HepG2 (cell line): ENCODE data around the gene AFDN. TPM values are rescaled to one million over a fixed set of nuclear protein-coding genes. Genes with fewer than 3 reads are reported as not detected.

ENCODE experiments used
- HNRNPL ChIP-seq: fragments of 200-400 bp; formaldehyde crosslinking; IDR thresholded peaks from 2 replicates; pipeline ENCODE4 v1.6.1; 2017; ENCODE audit warnings: mild to moderate bottlenecking, low read depth, low read length
- KAT2B ChIP-seq: fragments of 150-350 bp; IDR thresholded peaks from 2 replicates; pipeline ENCODE4 v1.6.1; 2014; ENCODE audit warnings: low read depth, low read length, borderline replicate concordance
- KDM5B ChIP-seq: sonication (generic); formaldehyde crosslinking; IDR thresholded peaks from 2 replicates; pipeline ENCODE4 v1.4.0; 2020; ENCODE audit warnings: missing genetic modification reagents, mild to moderate bottlenecking, borderline replicate concordance
- LBX2 ChIP-seq: sonication (generic); formaldehyde crosslinking; IDR thresholded peaks from 2 replicates; pipeline ENCODE4 v1.5.0; 2020; ENCODE audit warnings: missing genetic modification reagents, mild to moderate bottlenecking, borderline replicate concordance
- PTBP1 ChIP-seq: fragments of 200-400 bp; formaldehyde crosslinking; IDR thresholded peaks from 2 replicates; pipeline ENCODE4 v1.6.1; 2018; ENCODE audit warnings: low read length, low read depth; ENCODE audit not compliant: poor library complexity, severe bottlenecking
- SETDB1 ChIP-seq: sonication (generic); formaldehyde crosslinking; IDR thresholded peaks from 2 replicates; pipeline ENCODE4 v1.5.1; 2020; ENCODE audit warnings: missing genetic modification reagents, mild to moderate bottlenecking, borderline replicate concordance
- TGIF2 ChIP-seq: IDR thresholded peaks from 2 replicates; pipeline ENCODE4 v1.6.1; 2016; ENCODE audit warnings: control low read depth, missing compliant biosample characterization
- TOE1 ChIP-seq: sonication (generic); formaldehyde crosslinking; IDR thresholded peaks from 2 replicates; pipeline ENCODE4 v1.4.0; 2020; ENCODE audit warnings: mild to moderate bottlenecking, missing genetic modification reagents
- ZFP62 ChIP-seq: sonication (generic); formaldehyde crosslinking; IDR thresholded peaks from 2 replicates; pipeline ENCODE4 v1.4.0; 2020; ENCODE audit warnings: missing genetic modification reagents
- ZFX ChIP-seq: sonication (generic); formaldehyde crosslinking; IDR thresholded peaks from 2 replicates; pipeline ENCODE4 v1.4.0; 2020; ENCODE audit warnings: mild to moderate bottlenecking, low read depth, missing genetic modification reagents, moderate library complexity
- ZFYVE20 ChIP-seq: sonication (generic); formaldehyde crosslinking; IDR thresholded peaks from 2 replicates; pipeline ENCODE4 v1.8.0; 2023; ENCODE audit warnings: low read depth, mild to moderate bottlenecking, moderate library complexity, missing genetic modification reagents, borderline replicate concordance
- ZKSCAN1 ChIP-seq: fragments of 150-350 bp; IDR thresholded peaks from 2 replicates; pipeline ENCODE4 v1.6.1; 2014; ENCODE audit warnings: low read length
- ZNF121 ChIP-seq: sonication (generic); formaldehyde crosslinking; IDR thresholded peaks from 2 replicates; pipeline ENCODE4 v1.5.0; 2020; ENCODE audit warnings: mild to moderate bottlenecking, missing genetic modification reagents
- ZNF143 ChIP-seq: sonication (generic); formaldehyde crosslinking; IDR thresholded peaks from 2 replicates; pipeline ENCODE4 v1.4.0; 2020; ENCODE audit warnings: missing genetic modification reagents
- ZNF17 ChIP-seq: sonication (generic); formaldehyde crosslinking; IDR thresholded peaks from 2 replicates; pipeline ENCODE4 v1.5.0; 2020; ENCODE audit warnings: mild to moderate bottlenecking, missing genetic modification reagents
- ZNF275 ChIP-seq: sonication (generic); formaldehyde crosslinking; IDR thresholded peaks from 2 replicates; pipeline ENCODE4 v1.8.0; 2022; ENCODE audit warnings: missing genetic modification reagents, mild to moderate bottlenecking, inconsistent platforms, borderline replicate concordance
- ZNF30 ChIP-seq: sonication (generic); formaldehyde crosslinking; IDR thresholded peaks from 2 replicates; pipeline ENCODE4 v1.5.0; 2020; ENCODE audit warnings: mild to moderate bottlenecking, missing genetic modification reagents
- ZNF432 ChIP-seq: sonication (generic); formaldehyde crosslinking; IDR thresholded peaks from 2 replicates; pipeline ENCODE4 v1.5.0; 2020; ENCODE audit warnings: missing genetic modification reagents, mild to moderate bottlenecking, borderline replicate concordance
- ZNF446 ChIP-seq: sonication (generic); formaldehyde crosslinking; IDR thresholded peaks from 2 replicates; pipeline ENCODE4 v1.5.0; 2020; ENCODE audit warnings: mild to moderate bottlenecking, missing genetic modification reagents
- ZNF563 ChIP-seq: sonication (generic); formaldehyde crosslinking; IDR thresholded peaks from 2 replicates; pipeline ENCODE4 v1.8.0; 2022; ENCODE audit warnings: mild to moderate bottlenecking, moderate library complexity, missing genetic modification reagents
- ZNF564 ChIP-seq: sonication (generic); formaldehyde crosslinking; IDR thresholded peaks from 2 replicates; pipeline ENCODE4 v1.8.1; 2023; ENCODE audit warnings: mild to moderate bottlenecking, missing genetic modification reagents
- ZNF749 ChIP-seq: sonication (generic); formaldehyde crosslinking; IDR thresholded peaks from 2 replicates; pipeline ENCODE4 v1.8.0; 2022; ENCODE audit warnings: mild to moderate bottlenecking, missing genetic modification reagents, moderate library complexity, borderline replicate concordance
- ZNF784 ChIP-seq: sonication (generic); formaldehyde crosslinking; IDR thresholded peaks from 2 replicates; pipeline ENCODE4 v1.5.1; 2020; ENCODE audit warnings: missing genetic modification reagents, mild to moderate bottlenecking, borderline replicate concordance
- ZNF800 ChIP-seq: sonication (generic); formaldehyde crosslinking; IDR thresholded peaks from 2 replicates; pipeline ENCODE4 v1.4.0; 2020; ENCODE audit warnings: missing genetic modification reagents
- polyA plus RNA-seq, 8 experiments: library from polyadenylated mRNA; depleted of rRNA in 3 of 8; stranded (reverse) in 7 of 8; unstranded in 1 of 8; fragments of >200 nt; fragmentation: Illumina TruSeq in 4 of 8; extraction: Trizol in 4 of 8; gene quantifications; 2 replicates each; pipeline versions ENCODE4 v1.2.1 to v1.2.3, GENCODE V29; 2011 to 2016; ENCODE audit warnings: low read depth in 4 of 8, missing spikeins in 1 of 8, mixed read lengths in 1 of 8; ENCODE audit not compliant: insufficient read depth in 1 of 8
- total RNA-seq, 5 experiments: library from RNA; depleted of rRNA; stranded (reverse); fragments of >200 nt; fragmentation: Illumina TruSeq; extraction: Trizol; gene quantifications; 2 replicates each; pipeline ENCODE4 v1.2.3, GENCODE V29; 2016; ENCODE audit warnings: low read depth in 1 of 5

The AFDN gene
- total and polyA plus RNA-seq, 2 of the 13 experiments (the other 11 are each of a cell fraction or from before 2014, with no cell fraction given) = 136 to 151 TPM

- TF ChIP-seq ZNF121 (no peak), ZNF784 (CRISPR knock-in tag) (no peak; the same call in 1 of the 2 replicates), ZNF143 (CRISPR knock-in tag) (no peak), ZNF564 (no peak), ZNF800 (CRISPR knock-in tag) (peak; percentile 83; the same call in 1 of the 2 replicates), LBX2 (CRISPR knock-in tag) (peak; percentile 67; the same call in 1 of the 2 replicates), KDM5B (CRISPR knock-in tag) (peak; percentile 80), ZNF17 (CRISPR knock-in tag) (no peak), ZNF749 (CRISPR knock-in tag) (no peak), ZNF275 (no peak), ZFYVE20 (no peak), SETDB1 (CRISPR knock-in tag) (no peak), PTBP1 (no peak), ZNF563 (peak; percentile 71; the same call in 1 of the 2 replicates), KAT2B (no peak), ZFP62 (CRISPR knock-in tag) (no peak), HNRNPL (0 out of 2 replicates have a peak, but pooled peaks have one; percentile 37), ZNF30 (no peak), ZNF432 (CRISPR knock-in tag) (no peak), TOE1 (CRISPR knock-in tag) (no peak), ZKSCAN1 (no peak), ZNF446 (CRISPR knock-in tag) (peak; percentile 56; the same call in 1 of the 2 replicates), TGIF2 (0 out of 2 replicates have a peak, but pooled peaks have one; percentile 18), ZFX (CRISPR knock-in tag) (peak; percentile 81)
Measured at GRCh38 chr6:167827583-167828324, 1.0 kb downstream of the AFDN start (continued).
